ENCODE results near the gene TSGA10IP.

- TF ChIP-seq ZNF274 (IDR thresholded peaks at IDR 0.05; ENCODE audit: low read depth, low read length) (no peak), ZBTB33 (IDR thresholded peaks at IDR 0.05; ENCODE audit: extremely low read depth, insufficient replicate concordance, low read length) (no peak), EZH2 (IDR thresholded peaks at IDR 0.05) (no peak), CTCF (IDR thresholded peaks at IDR 0.05 in 2 of 3, conservative IDR thresholded peaks at IDR 0.05 in 1 of 3; ENCODE audit: borderline replicate concordance in 1 of 3, insufficient read depth in 1 of 3, low read depth in 2 of 3, low read length in 2 of 3) (no peak), ATF3 (IDR thresholded peaks at IDR 0.05) (no peak), SRF (IDR thresholded peaks at IDR 0.05; ENCODE audit: low read depth) (no peak), EZH2phosphoT487 (IDR thresholded peaks at IDR 0.05; ENCODE audit: borderline replicate concordance) (no peak)
These were observed 7.5 kb upstream of the TSGA10IP start for GRCh38 chr11:65937766-65938165.
